HG02798 (cell line): ENCODE measurements around the gene SMTN.
"Not testable (repeated sequence)": the region's sequence is repeated elsewhere in the genome, so short reads cannot be mapped to it uniquely, and the experiment has no call there.

Source experiments
- ATAC-seq: cut with Tn5 transposase; IDR thresholded peaks from one replicate; pipeline ENCODE4 v1.9.1; 2021; ENCODE audit warnings: mild to moderate bottlenecking; ENCODE audit not compliant: unreplicated experiment, poor library complexity

Gene SMTN

GRCh38 chr22:31088233-31088986 is 7.3 kb downstream of the SMTN start:
- no peak for ATAC-seq

DNA sequence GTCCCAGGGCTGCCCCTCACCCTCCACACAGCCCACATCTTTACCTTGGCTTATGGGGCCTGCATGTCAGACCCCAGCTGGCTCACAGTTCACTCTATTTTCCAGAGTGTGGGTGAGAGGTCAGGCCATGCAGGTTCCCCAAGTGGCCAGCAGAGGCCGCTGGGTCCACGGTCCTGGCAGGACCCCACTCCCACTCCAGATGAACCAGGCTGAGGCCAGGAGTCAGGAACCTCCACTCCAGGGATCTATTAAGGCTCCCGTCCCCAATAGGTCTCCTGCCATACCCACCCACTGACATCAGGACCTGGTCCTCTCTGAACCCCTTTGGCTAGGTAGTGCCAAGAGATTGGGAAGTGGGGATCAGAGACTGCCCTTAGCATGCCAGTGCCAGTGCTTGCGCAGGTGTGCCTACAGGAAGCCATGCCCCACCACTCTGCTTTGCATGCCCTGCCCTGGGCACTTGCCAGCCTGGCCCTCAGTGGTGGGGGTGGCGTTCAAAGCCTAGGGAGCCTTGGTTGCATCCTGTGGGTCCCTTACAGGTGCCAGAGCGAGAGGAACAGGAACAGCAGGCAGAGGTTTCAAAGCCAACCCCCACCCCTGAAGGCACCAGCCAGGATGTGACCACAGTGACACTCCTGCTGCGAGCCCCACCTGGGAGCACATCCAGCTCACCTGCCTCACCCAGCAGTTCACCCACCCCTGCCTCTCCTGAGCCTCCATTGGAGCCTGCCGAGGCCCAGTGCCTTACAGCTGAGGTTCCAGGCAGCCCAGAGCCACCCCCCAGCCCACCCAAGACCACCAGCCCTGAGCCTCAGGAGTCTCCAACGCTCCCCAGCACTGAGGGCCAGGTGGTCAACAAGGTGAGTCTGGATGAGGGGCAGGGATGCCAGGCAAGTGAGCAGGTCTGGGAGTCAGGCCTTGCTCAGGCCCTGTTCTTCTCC is 8.3 kb downstream of the SMTN start:
- no peak for ATAC-seq

GRCh38 chr22:31090217-31091085 is 9.3 kb downstream of the SMTN start:
- ATAC-seq = no peak

GRCh38 chr22:31091106-31091975 is 10.2 kb downstream of the SMTN start:
- ATAC-seq = no peak

- no peak for ATAC-seq
These were observed 11.0 kb downstream of the SMTN start for GRCh38 chr22:31092161-31092560.

DNA sequence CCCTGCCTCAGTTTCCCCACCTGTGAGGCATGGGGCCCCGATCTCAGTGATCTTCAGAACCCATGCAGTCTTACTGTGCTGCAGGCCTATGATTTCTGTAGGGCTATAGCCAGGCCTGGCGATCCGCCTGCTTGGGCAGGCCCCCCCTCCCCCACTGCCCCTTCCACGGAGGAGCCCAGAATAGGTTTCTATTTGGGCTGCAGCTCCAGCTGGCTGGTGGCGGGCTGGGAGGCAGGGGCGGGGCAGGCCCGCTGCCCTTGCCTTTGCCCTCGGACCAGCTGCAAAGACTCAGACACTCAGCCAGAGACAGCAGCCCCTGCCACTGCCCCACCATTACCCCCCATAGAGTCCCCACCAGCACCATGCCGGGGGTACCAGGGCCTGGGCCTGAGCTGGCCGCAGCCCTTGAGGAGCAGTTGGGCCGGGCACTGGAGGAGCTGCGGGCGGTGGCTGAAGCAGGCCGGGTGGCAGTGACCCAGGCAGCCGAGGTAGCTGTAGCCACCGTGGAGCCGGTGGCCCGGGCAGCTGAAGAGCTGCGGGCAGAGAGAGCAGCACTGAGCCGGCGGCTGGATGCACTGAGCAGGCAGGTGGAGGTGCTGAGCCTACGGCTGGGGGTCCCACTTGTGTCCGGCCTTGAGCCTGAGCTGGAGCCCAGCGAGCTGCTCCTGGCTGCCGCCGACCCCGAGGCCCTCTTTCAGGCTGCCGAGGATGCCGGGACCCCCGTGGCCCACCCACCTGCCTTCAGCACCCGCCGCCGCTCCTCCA is 12.2 kb downstream of the SMTN start:
- ATAC-seq = no peak

- ATAC-seq = no peak
These were observed 13.0 kb downstream of the SMTN start for GRCh38 chr22:31094021-31094551.

GRCh38 chr22:31094741-31095140 is 13.6 kb downstream of the SMTN start:
- no peak for ATAC-seq

DNA sequence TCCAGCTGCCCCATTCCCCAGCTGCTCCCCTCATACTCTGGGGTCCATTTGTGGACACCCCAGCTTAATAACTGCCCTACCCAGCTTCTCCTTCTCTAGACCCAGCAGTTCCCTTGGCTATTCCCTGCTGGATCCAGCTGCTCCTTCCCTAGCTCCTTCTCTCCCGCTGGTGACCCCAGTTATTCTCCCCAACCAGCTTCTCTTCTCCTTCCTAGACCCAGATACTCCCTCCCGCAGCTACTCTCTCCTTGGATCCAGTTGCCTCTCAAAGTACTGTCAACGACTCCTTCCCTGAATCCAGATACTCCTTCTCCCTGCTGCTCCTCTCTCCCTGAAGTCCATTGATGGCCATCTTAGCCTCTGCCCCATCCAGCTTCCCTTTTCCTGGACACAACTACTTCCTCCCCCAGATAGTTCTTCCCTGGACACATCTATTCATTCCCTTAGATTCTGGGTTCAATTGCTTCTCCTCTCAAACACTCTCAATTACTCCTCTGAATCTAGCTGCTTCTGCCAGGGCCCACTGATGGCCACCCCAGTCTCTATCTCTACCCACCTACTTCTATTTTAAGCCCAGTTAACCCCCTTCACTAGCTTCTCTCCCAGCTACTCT is 14.6 kb downstream of the SMTN start:
- no peak for ATAC-seq

DNA sequence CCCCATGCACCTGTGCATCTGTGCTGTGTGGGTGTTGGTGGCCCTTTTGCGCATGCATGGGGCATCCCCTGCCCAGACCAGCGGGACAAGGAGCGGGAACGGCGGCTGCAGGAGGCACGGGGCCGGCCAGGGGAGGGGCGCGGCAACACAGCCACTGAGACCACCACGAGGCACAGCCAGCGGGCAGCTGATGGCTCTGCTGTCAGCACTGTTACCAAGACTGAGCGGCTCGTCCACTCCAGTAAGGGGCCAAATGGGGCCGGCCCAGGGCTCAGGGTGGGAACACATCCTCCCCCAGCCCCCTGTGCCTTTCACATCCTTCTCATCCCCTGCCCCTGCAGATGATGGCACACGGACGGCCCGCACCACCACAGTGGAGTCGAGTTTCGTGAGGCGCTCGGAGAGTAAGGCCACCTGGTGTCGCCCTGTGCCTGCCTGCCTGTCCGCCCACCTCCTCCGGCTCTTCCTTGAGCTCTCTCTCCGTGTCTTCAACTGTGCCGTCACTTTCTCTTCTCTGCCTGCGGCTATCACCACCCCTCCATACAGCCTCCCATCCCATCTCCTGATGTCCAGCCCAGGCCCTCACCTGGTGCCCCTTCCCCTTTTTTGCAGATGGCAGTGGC is 15.7 kb downstream of the SMTN start:
- no peak for ATAC-seq

GRCh38 chr22:31097539-31097938 is 16.4 kb downstream of the SMTN start:
- not testable (repeated sequence) for ATAC-seq

GRCh38 chr22:31097941-31098631 is 17.0 kb downstream of the SMTN start:
- no peak for ATAC-seq

DNA sequence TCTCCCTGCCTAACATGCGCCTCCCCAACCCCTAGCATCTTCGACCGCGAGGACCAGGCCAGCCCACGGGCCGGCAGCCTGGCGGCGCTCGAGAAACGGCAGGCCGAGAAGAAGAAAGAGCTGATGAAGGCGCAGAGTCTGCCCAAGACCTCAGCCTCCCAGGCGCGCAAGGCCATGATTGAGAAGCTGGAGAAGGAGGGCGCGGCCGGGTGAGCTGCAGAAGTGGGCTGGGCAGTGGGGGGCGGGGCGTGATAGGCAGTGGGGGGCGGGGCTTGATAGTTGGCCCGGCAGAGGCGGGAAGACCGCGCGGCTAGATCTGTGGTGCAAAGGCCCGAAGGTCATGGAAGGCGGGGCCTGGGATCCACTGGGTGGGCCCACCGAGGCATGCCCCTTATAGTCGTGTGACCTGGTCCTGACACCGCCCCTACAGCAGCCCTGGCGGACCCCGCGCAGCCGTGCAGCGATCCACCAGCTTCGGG is 17.6 kb downstream of the SMTN start:
- ATAC-seq = no peak

- ATAC-seq = no peak
These were observed 18.3 kb downstream of the SMTN start for GRCh38 chr22:31099386-31099785.

GRCh38 chr22:31099841-31100761 is 19.0 kb downstream of the SMTN start:
- ATAC-seq = no peak
